GM23338 (cell line): ENCODE results near the gene GPHN. TPM values are rescaled to one million over a fixed set of nuclear protein-coding genes. Genes with fewer than 3 reads are reported as not detected.

Source experiments
- ATAC-seq: fragments of 200-7000 bp; cut with Tn5 transposase; 3 replicates; pipeline ENCODE4 v1.9.1; 2020
- DNase-seq: peaks from one replicate; pipeline ENCODE4 v3.0.0-alpha.2; 2015; ENCODE audit warnings: low spot score
- H2AFZ ChIP-seq: fragments of 200-600 bp; sonication (generic); 2 replicates; pipeline ENCODE4 v1.8.0; 2016; ENCODE audit warnings: antibody characterized with exemption, mild to moderate bottlenecking, moderate library complexity
- H3F3A ChIP-seq: fragments of 200-600 bp; sonication (generic); replicated peaks from 2 replicates; pipeline ENCODE4 v1.8.0; 2017; ENCODE audit warnings: antibody characterized with exemption, mixed run types, low read depth
- H3K27ac ChIP-seq: fragments of 200-600 bp; sonication (generic); 2 replicates; pipeline ENCODE4 v1.6.1; 2016; ENCODE audit warnings: low read depth
- H3K27me3 ChIP-seq: fragments of 200-600 bp; sonication (generic); 2 replicates; pipeline ENCODE4 v1.8.0; 2016; ENCODE audit warnings: mild to moderate bottlenecking, mixed run types, moderate library complexity; ENCODE audit not compliant: insufficient read depth
- H3K36me3 ChIP-seq: fragments of 200-600 bp; sonication (generic); 2 replicates; pipeline ENCODE4 v1.8.0; 2016; ENCODE audit warnings: mild to moderate bottlenecking; ENCODE audit not compliant: insufficient read depth
- H3K4me1 ChIP-seq: fragments of 200-600 bp; sonication (generic); 2 replicates; pipeline ENCODE4 v1.8.0; 2016; ENCODE audit warnings: mild to moderate bottlenecking, moderate library complexity; ENCODE audit not compliant: insufficient read depth
- H3K4me2 ChIP-seq: fragments of 200-600 bp; sonication (generic); 2 replicates; pipeline ENCODE4 v1.7.1; 2017; ENCODE audit warnings: mixed run types
- H3K4me3 ChIP-seq: fragments of 200-600 bp; sonication (generic); 2 replicates; pipeline ENCODE4 v1.6.1; 2016; ENCODE audit warnings: mixed run types
- H3K79me2 ChIP-seq: fragments of 200-600 bp; sonication (generic); replicated peaks from 2 replicates; pipeline ENCODE4 v1.8.0; 2017; ENCODE audit warnings: mild to moderate bottlenecking; ENCODE audit not compliant: insufficient read depth
- H3K9me2 ChIP-seq: fragments of 200-600 bp; sonication (generic); 2 replicates; pipeline ENCODE4 v1.8.0; 2017; ENCODE audit not compliant: insufficient read depth
- H4K20me1 ChIP-seq: fragments of 200-600 bp; sonication (generic); replicated peaks from 2 replicates; pipeline ENCODE4 v1.8.0; 2017; ENCODE audit warnings: mild to moderate bottlenecking; ENCODE audit not compliant: insufficient read depth
- H3K27ac Mint-ChIP-seq: 2 replicates; pipeline ENCODE4 v1.8.0; 2020; ENCODE audit warnings: inconsistent platforms, mild to moderate bottlenecking, moderate library complexity, mixed read lengths
- H3K27me3 Mint-ChIP-seq: 3 replicates; pipeline ENCODE4 v1.8.0; 2022; ENCODE audit warnings: low read depth, mild to moderate bottlenecking, moderate library complexity, mixed read lengths, inconsistent platforms; ENCODE audit not compliant: insufficient read depth, poor library complexity
- H3K36me3 Mint-ChIP-seq: 3 replicates; pipeline ENCODE4 v1.8.0; 2021; ENCODE audit warnings: low read depth, mild to moderate bottlenecking, inconsistent platforms, moderate library complexity, mixed read lengths
- H3K4me1 Mint-ChIP-seq: 3 replicates; pipeline ENCODE4 v1.8.0; 2020; ENCODE audit warnings: mild to moderate bottlenecking, inconsistent platforms, mixed read lengths
- H3K4me3 Mint-ChIP-seq: 3 replicates; pipeline ENCODE4 v1.8.0; 2021; ENCODE audit warnings: moderate library complexity, mild to moderate bottlenecking, inconsistent platforms, mixed read lengths
- H3K9me3 Mint-ChIP-seq: 3 replicates; pipeline ENCODE4 v1.8.0; 2020; ENCODE audit warnings: moderate library complexity, mild to moderate bottlenecking, inconsistent platforms, mixed read lengths
- CREB1 ChIP-seq: fragments of 250-450 bp; sonication (Bioruptor Pico); IDR thresholded peaks from 2 replicates; pipeline ENCODE4 v1.5.0; 2020; ENCODE audit warnings: low read depth, mild to moderate bottlenecking, moderate library complexity
- ETS1 ChIP-seq: IDR thresholded peaks from 2 replicates; pipeline ENCODE4 v1.6.1; 2016; ENCODE audit warnings: antibody characterized with exemption
- EZH2 ChIP-seq: fragments of 200-600 bp; sonication (generic); IDR thresholded peaks from one replicate; pipeline ENCODE4 v1.8.0; 2017; ENCODE audit warnings: antibody characterized with exemption, mild to moderate bottlenecking, low read depth; ENCODE audit not compliant: unreplicated experiment
- EZH2phosphoT487 ChIP-seq: fragments of 200-600 bp; sonication (generic); IDR thresholded peaks from one replicate; pipeline ENCODE4 v1.8.1; 2018; ENCODE audit warnings: antibody characterized with exemption; ENCODE audit not compliant: unreplicated experiment
- JUNB ChIP-seq: IDR thresholded peaks from one replicate; pipeline ENCODE4 v1.6.1; 2016; ENCODE audit warnings: antibody characterized with exemption; ENCODE audit not compliant: unreplicated experiment
- NANOG ChIP-seq: IDR thresholded peaks from 2 replicates; pipeline ENCODE4 v1.6.1; 2016; ENCODE audit warnings: antibody characterized with exemption, borderline replicate concordance
- POLR2AphosphoS5 ChIP-seq: IDR thresholded peaks from 2 replicates; pipeline ENCODE4 v1.6.1; 2016; ENCODE audit warnings: antibody characterized with exemption, low read depth
- REST ChIP-seq: IDR thresholded peaks from one replicate; pipeline ENCODE4 v1.6.1; 2018; ENCODE audit warnings: antibody characterized with exemption; ENCODE audit not compliant: unreplicated experiment
- STAT1 ChIP-seq: IDR thresholded peaks from one replicate; pipeline ENCODE4 v1.6.1; 2016; ENCODE audit warnings: antibody characterized with exemption; ENCODE audit not compliant: unreplicated experiment
- ZNF114 ChIP-seq: fragments of 250-450 bp; sonication (Bioruptor Pico); IDR thresholded peaks from 2 replicates; pipeline ENCODE4 v1.5.0; 2020; ENCODE audit warnings: mild to moderate bottlenecking, moderate library complexity
- ZNF331 ChIP-seq: fragments of 250-450 bp; sonication (Bioruptor Pico); IDR thresholded peaks from 2 replicates; pipeline ENCODE4 v1.5.0; 2020; ENCODE audit warnings: low read depth, mild to moderate bottlenecking, moderate library complexity
- ZNF462 ChIP-seq: fragments of 250-450 bp; sonication (Bioruptor Pico); IDR thresholded peaks from 2 replicates; pipeline ENCODE4 v1.5.0; 2020; ENCODE audit warnings: mild to moderate bottlenecking, moderate library complexity
- polyA plus RNA-seq: library from polyadenylated mRNA; unstranded; fragments of >200 nt; fragmentation: Nextera tagmentation; extraction: Ambion mirVana; gene quantifications from 2 replicates; pipeline ENCODE4 v1.2.1, GENCODE V29; 2016
- total RNA-seq: library from RNA; depleted of rRNA; stranded (reverse); fragments of >200 nt; shearing (Covaris generic); gene quantifications from 2 replicates; pipeline ENCODE4 v1.2.3, GENCODE V29; 2014
- TF ChIP-seq, protein P1 (sequence below), 2 experiments: fragments of 200-600 bp in 1 of 2; sonication (generic) in 1 of 2; conservative IDR thresholded peaks; 2 replicates each; pipeline versions ENCODE4 v1.5.1 to v1.6.1; 2016 to 2017; ENCODE audit warnings: antibody characterized with exemption in 2 of 2, low read depth in 2 of 2, mild to moderate bottlenecking in 2 of 2, moderate library complexity in 1 of 2

GPHN gene
- total and polyA plus RNA-seq, 2 experiments from 2014 or later: 17.6 to 20.6 TPM

- ATAC-seq: no peak
- H4K20me1 ChIP-seq: no peaks in the 10 kb centered on the region
- Mint-ChIP-seq H3K4me3 (no peak overlapping the region), H3K36me3 (peaks cover 10% of the 10 kb centered on the region; the same call in 2 of the 3 replicates), H3K27ac (no peak overlapping the region), H3K9me3 (0 out of 3 replicates have a peak, but pooled peaks cover 7% of the 10 kb centered on the region), H3K4me1 (no peaks in the 10 kb centered on the region), H3K27me3 (no peaks in the 10 kb centered on the region)
- H3K4me1 ChIP-seq: no peaks in the 10 kb centered on the region
- H3K79me2 ChIP-seq: no peaks in the 10 kb centered on the region
- no peaks in the 10 kb centered on the region for H3K27me3 ChIP-seq
- no peak for DNase-seq
- no peak for TF ChIP-seq ETS1
- TF ChIP-seq EZH2: no peak
- no peak for TF ChIP-seq EZH2phosphoT487
- no peak for TF ChIP-seq JUNB
- TF ChIP-seq ZNF114: no peak
- TF ChIP-seq ZNF462 (CRISPR knock-in tag): no peak
- TF ChIP-seq STAT1: no peak
- no peak for TF ChIP-seq REST
- TF ChIP-seq, protein P1, sequence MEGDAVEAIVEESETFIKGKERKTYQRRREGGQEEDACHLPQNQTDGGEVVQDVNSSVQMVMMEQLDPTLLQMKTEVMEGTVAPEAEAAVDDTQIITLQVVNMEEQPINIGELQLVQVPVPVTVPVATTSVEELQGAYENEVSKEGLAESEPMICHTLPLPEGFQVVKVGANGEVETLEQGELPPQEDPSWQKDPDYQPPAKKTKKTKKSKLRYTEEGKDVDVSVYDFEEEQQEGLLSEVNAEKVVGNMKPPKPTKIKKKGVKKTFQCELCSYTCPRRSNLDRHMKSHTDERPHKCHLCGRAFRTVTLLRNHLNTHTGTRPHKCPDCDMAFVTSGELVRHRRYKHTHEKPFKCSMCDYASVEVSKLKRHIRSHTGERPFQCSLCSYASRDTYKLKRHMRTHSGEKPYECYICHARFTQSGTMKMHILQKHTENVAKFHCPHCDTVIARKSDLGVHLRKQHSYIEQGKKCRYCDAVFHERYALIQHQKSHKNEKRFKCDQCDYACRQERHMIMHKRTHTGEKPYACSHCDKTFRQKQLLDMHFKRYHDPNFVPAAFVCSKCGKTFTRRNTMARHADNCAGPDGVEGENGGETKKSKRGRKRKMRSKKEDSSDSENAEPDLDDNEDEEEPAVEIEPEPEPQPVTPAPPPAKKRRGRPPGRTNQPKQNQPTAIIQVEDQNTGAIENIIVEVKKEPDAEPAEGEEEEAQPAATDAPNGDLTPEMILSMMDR (conservative IDR thresholded peaks at IDR 0.05; ENCODE audit: low read depth in 2 of 2): no peak
- TF ChIP-seq CREB1 (CRISPR knock-in tag): no peak
- no peak for TF ChIP-seq ZNF331 (CRISPR knock-in tag)
- no peak for TF ChIP-seq NANOG
- no peak for TF ChIP-seq POLR2AphosphoS5
- H2AFZ ChIP-seq: no peak overlapping the region
- peaks cover 4% of the 10 kb centered on the region; the same call in 1 of the 2 replicates for H3K9me2 ChIP-seq
- no peaks in the 10 kb centered on the region for H3F3A ChIP-seq
- H3K36me3 ChIP-seq: no peaks in the 10 kb centered on the region
- H3K4me2 ChIP-seq: no peak overlapping the region
- H3K27ac ChIP-seq: no peak overlapping the region
- H3K4me3 ChIP-seq: no peak overlapping the region
These were observed 410.6 kb downstream of the GPHN start for GRCh38 chr14:66918527-66918926.
